Body of pancreas (tissue), 4 donors: ENCODE measurements around the gene PCDH8.

ENCODE experiments used
- CTCF ChIP-seq, 7 experiments: fragments of 450-650 bp in 4 of 7; fragments of 200-600 bp in 3 of 7; sonication (generic) in 3 of 7; IDR thresholded peaks; one replicate each; pipeline ENCODE4 v1.5.1; 2016 to 2019; ENCODE audit warnings: antibody characterized with exemption in 7 of 7
- POLR2A ChIP-seq, 3 donors: fragments of 450-650 bp; IDR thresholded peaks; one replicate each; pipeline ENCODE4 v1.6.1; 2016; ENCODE audit warnings: antibody characterized with exemption in 3 of 3, mild to moderate bottlenecking in 2 of 3

DNA sequence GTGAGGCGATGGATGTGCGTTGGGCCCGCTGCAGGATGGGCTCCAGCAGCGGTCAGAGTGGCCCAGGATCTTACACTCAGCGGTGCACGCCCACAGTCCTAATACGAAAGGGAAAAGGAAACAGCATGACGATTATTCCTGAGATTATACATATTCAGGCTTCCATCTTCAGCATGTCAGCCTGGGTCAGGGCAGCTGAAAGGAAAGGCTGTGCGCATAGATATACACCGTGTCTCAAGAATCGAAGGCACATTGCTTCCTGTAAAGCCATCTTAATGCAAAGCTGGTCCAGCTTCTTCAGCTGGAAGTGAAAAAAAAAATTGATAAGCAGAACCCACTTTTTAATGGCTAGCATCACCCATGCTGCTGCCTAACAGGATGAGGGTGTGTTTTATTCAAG, 3.6 kb downstream of the PCDH8 start:
- TF ChIP-seq CTCF (IDR thresholded peaks at IDR 0.05): no peak
- no peak for TF ChIP-seq POLR2A (IDR thresholded peaks at IDR 0.05)
